Stimulated activated naive CD4-positive, alpha-beta T cell (primary cell): Measurements from ENCODE around the gene VRK1.

Experiments
- DNase-seq, 6 experiments: peaks; one replicate each; lab custom pipeline; 2025; lab: John Stamatoyannopoulos, UW

VRK1 gene

DNA sequence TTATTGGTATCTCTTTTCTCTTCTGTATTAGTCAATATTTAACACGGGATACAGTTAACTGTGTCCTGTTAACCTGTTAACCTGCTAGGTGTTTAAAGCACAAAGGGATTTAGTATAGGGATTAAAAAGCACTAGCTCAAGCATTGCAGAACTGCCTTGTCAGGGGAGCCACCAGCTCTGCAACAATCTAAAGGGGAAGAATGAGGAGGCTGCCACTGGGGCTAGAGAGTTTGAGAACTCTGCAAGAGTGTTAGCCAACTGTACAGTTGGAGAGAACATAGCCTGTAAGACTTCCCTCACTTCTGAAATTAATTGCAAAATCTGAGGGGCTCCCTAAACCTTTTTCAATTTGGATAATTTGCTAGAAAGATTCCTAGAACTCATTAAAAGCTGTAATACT lies 6.5 kb upstream of the VRK1 start:
- no peak for DNase-seq

DNA sequence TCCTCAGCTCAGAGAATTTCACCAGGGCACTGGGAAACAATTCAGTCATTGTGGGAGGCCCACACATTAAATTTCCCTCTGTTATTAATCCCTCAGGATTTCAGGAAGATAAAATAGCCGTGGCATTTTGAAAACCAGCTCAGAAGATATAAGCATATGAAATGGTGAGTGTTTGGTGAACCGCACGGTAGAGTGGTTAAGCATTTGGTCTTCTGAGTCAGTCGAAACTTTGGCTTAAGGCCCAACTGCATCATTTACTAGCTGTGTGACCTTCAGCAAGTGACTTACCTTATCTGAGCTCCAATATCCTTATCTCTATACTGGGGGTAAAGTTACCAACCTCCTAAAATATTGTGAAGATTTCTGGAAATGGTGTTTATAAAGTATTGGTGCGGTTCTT lies 5.2 kb upstream of the VRK1 start:
- no peak for DNase-seq

DNA sequence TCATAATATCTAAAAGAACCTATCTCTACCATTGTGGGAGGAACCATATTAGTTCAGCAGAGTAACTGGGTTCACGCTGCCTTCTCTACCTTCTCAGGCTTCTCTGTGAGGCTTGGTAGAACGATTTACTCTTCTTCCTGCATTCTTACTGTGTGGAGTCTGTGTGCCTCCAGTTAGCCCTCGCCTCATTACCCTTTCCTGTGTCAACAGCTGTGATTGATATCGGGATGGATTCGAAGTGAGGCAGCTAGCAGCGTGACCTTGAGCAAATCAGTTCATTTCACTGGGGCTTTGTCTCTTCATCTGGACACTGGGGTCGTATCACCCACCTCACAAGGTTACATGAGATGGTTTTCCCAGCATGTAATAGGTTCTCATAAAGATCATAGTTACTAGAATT lies 4.6 kb upstream of the VRK1 start:
- no peak for DNase-seq

DNA sequence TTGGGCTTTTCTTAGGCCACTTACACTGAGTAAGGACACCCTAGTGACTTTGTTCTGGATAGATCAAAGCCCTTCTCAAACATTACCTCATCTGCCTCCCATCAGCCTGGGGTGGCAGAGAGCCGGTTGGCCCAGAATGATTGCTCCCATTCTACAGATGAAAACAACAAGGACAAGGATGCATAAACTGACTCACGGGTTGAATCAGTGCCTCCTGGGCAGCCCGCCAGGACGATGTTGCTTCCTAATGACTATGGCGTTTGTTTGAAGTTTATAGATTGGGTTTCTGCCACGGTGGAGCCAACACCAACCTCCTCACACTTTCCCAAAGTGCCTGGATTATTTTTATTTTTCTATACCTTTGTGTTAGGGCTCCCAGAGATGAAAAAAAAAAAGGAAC lies 3.6 kb upstream of the VRK1 start:
- DNase-seq: no peak

DNA sequence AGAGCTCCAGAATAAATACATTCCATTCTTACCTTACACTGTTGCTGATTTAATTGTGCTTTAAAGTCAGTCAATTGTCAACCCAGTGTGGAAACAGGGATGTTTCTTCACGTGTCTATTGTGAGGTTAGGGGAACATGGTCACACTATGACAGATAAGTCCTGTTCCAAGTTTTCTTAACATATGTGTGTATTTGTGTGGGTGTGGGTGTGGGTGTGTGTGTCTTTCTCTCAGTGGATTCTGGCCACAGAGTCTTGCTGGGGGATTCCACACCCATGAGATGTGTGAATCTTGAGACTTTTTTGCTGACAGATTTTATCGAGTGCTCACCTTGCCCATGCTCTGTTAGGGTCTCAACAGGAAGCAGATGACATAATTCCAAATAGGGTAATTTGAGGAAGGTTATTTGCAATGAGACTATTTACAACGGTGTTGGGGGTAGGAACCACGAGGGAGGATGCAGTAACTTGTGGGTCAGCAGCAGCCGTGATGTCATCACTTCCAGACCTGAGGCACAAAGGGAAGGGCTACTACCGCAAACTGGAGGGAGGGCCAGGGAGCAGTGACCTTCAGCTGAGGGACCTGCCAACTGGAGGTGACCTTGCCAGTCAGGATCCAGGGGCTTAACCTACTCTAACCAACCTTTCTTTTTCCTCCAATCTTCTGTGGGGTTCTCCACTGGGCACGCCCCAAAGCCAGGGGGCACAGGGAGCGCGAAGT lies 1.9 kb upstream of the VRK1 start:
- no peak for DNase-seq

DNA sequence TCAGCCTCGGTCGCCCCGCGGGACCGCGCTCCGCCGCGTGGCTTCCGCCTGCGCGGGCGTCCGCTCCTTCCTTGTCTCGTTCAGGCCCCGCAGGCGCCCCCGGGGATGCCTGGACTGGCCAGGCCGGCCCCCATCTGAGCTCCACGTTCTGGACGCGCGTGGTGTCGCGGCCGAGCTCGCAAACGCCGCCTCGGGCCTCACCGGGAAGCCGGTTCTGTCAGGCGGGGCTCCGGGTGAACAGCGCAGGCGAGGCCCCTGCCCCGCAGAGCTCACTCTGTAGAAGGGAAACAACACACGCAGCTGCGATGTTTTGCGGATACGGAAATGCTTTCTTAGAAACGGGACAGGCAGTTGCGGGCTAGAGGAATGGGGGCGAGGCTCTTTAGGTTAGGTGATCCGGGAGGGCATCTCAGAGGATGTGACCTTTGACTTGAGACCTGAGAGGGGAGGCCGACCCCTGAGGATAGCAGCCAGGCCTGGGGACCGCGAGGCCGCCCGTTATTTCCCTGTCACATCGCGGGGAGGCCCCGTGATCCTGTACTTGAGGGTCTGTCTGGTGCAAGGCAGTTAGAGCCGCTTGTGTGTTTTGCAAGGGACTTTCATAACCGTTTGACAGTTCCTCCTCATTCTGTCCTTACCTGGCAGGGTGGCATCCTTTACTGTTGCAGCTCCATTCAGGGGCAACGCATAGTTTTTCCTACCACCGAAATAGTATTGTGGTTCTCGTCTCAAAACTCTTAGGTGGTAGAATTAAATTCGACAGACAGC lies 584 bp downstream of the VRK1 start:
- DNase-seq: peak in 5 of 6 experiments; percentile 30 to 65 (median 54)

DNA sequence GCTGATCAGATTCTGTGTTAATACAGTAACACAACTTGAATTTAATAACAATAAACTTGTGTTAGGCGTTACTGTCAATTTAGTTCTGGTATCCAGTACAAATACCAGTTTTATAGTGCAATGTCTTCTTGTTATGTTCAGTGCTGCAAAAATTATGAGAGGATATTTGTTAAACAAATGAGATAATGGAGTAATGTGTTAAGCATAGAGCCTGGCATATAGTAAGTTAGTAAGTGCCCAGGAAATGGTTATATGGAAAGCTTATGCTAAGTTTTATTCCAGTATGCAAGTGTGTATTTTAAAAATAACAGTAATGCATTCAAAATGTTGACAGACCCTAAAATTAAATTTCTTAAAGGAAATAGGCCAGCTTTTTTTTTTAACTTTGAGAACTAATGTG lies 1.8 kb downstream of the VRK1 start:
- DNase-seq: no peak

DNA sequence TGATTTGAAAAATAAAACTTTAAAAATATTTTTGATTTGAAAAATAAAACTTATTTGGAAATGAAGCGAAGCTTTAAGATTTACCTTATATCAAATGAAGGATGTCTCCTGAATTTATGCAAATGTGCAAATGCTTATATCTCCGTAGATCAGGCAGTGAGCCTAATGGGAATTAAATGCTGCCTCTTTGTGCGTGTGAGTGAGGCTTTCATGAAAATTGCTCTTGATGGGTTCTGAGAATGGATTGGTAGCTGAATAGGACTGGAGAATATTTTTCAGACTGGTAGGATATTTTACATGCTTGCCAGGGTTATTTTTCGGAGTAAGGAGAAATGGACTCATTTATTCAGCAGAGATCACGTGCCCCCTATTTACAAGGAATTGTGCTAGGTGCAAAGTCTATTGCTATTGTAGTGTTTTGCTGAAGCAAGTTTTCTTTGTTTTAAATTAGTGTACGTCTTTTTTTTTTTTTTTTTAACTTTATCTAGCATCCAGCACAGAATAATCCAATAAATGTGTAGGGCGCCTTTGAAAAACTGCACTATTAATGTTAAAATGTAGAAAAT lies 2.4 kb downstream of the VRK1 start:
- no peak for DNase-seq

DNA sequence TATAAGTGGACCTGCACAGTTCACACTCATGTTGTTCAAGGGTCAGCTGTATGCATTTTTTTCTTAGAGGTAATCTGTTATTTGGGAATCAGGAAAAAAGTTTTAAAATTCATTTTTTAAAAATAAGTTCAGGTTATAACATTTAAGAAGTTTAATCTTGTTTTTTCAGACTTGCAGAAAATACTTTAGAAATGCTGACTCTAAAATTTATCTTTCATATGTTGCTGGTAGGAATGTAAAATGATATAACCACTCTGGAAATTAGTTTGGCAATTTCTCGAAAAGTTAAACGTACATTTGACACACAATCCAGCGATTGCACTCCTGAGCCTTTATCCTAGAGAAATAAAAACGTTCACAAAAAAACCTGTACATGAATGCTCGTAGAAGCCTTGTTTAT lies 4.7 kb downstream of the VRK1 start:
- DNase-seq: no peak

DNA sequence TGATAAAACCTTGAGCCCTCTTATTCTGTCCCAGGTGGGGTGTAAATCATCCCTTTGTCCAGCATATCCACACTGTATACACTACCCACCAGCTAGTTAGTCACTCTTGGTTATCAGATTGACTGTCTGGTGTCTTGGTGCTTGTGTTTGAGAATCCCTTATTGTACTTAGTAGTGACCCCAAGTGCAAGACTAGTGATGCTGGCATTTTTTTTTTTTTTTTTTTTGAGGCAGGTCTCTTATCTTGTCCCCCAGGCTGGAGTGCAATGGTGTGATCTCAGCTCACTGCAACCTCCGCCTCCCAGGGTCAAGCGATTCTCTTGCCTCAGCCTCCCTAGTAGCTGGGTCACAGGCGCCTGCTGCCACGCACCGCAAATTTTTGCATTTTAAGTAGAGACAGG lies 5.8 kb downstream of the VRK1 start:
- no peak for DNase-seq

DNA sequence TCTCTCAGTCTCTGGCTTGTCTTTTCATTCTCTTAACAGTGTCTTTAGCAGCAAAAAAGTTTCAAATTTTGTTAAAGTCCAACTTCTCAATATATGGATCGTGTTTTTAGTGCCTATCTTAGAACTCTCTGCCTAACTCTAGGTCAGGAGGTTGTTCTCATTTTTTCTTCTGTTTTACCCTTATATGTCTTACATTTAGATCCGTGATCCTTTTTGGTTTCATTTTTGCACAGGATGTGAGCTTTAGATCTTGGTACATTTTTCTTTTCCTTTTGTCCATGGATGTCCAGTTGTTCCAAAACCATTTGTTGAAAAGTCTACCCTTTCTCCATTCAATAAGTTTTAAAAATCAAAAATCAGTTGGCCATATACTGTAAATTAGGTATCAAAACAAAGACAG lies 6.8 kb downstream of the VRK1 start:
- no peak for DNase-seq

DNA sequence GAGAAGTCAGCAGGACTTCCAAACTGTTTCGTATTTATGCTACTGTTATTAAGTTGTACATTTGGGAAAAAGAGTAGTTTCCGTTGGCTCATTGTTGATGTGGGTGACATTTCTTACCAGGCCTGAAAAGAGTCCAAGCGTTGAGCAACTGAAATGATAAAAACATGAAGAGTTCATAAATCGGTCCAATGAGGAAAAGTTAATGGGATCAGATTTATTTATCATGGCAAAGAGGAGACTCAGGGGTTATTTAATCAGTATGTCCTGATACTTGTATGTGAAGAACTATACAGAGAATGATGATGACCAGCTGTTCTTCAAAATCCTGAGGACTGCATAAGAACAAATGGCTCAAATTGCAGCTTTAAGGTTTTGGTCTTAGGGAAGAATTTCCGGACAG lies 7.7 kb downstream of the VRK1 start:
- no peak for DNase-seq

DNA sequence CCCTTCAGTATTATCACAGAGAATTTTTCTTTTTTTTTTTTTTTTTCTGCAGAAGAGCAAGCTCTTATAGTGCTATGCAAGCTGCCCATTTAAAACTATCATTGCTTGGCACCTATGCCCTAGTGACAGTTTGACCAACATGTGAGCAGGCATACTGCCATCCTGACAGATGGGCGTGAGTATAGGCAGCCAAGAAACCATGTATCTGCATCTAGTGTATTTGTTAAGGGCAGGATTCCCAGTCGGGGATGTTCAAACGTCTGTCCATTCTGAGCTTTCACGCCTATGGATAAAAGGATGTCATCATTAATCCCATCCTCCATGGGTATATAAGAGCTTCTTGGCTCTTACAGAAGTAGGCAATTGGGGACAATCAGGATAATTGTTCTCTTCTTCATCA lies 8.8 kb downstream of the VRK1 start:
- DNase-seq: no peak

DNA sequence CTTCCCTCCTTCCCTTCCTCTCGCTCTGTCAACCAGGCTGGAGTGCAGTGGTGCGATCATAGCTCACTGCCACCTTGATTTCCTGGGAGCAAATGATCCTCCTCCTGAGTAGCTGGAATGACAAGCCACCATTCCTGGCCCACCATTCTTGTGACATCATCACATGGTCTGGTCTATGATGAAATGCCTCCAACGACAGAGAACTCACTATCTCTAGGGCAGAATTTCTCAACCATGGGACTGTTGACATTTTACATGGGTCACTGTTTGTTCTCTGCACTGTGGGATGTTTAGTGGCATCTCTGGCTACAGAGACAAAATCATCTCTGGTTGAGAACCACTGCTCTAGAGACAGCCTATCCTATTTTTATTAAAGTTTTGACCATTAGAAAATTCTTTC lies 9.7 kb downstream of the VRK1 start:
- no peak for DNase-seq

DNA sequence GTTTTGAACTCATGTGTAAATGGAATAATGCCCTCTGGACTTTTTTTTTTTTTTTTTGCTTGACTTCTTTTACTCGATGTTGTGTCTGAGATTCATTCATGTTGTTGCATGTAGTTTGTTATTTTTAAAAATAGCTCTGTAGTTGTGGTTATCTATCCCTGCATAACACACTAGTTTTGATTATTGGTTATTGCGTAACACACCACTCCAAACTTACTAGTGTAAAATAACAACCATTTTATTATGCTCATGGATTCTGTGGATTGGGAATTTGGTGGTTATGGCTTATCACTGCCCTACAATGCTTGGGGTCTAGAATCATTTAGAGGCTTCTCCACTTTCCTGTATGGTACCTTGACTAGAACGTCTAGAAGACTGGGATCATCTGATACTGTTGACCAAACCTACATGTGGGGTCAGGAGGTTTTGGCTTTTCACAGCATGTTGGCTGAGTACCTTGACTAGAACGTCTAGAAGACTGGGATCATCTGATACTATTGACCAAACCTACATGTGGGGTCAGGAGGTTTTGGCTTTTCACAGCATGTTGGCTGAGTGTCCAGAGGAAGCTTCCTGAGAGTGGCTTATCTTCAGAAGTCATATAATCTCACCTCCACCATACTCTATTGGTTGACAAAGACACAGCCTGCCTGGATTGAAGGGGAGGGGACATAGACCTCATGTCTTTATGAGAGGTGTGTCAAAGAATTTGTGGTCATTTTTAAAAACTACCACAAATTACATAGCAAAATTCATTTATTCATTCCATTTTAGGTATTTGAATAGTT lies 11.6 kb downstream of the VRK1 start:
- no peak for DNase-seq

DNA sequence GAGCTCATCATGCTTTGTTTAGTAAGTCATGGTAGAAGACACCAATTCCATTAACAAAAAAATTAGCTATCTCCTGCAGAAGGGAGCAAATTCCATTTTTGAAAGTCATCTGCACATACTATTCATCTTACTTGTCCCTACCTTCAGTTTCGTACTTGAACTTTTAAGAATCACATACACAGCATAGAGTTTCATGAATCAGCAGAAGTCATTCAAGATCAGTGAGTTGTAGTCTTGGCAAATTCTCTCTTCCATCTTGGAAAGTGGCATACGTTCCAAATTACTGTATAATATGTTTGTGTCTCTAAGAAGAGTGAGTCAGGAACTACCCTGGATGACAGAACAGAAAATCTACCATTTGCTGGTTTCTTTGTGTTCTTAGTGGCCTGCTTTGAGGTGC lies 14.1 kb downstream of the VRK1 start:
- DNase-seq: no peak

DNA sequence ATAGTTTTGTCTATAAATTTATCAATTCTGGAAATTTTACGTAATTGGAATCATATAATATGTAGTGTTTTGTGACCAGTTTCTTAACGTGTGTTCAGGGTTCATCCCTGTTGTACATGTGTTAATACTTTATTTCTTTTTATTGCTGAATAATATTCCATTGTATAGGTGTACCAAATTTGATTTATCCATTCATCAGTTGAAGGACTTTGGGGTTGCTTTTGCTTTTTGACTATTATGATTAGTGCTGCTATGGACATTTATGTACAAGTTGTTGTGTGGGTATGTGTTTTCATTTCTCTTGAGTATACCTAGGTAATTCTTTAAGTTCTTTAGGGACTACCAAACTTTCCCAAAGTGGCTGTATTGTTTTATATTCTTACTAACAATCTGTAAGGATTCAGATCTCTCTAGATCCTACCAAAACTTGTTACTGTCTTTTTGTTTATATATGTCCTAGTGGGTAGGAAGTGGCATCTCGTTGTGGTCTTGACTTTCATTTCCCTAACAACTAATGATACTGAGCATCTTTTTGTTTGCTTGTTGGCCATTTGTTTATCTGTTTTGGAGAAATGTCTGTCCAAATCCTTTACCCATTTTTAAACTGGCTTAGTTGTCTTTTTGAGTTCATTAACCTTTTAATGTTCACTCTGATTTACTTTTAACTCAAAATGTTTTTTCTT lies 14.9 kb downstream of the VRK1 start:
- DNase-seq: no peak

DNA sequence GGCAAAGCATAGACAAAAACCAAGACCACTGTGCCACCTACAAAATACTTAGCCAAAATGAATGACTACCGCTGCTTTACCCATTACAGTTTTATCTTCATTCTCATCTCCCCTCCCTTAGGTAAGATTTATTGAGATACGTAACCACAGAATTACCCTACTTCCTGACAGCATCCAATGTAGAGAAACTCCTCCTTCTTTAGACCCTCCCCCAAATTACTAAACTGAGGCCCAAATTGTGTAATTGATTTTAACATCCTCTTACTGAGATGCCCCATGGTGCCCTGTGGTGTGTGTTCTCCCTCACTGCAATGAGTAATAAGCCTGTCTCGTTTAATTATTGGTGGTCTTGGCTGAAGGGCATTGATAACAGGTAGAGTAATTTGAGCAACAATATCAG lies 19.1 kb downstream of the VRK1 start:
- no peak for DNase-seq

DNA sequence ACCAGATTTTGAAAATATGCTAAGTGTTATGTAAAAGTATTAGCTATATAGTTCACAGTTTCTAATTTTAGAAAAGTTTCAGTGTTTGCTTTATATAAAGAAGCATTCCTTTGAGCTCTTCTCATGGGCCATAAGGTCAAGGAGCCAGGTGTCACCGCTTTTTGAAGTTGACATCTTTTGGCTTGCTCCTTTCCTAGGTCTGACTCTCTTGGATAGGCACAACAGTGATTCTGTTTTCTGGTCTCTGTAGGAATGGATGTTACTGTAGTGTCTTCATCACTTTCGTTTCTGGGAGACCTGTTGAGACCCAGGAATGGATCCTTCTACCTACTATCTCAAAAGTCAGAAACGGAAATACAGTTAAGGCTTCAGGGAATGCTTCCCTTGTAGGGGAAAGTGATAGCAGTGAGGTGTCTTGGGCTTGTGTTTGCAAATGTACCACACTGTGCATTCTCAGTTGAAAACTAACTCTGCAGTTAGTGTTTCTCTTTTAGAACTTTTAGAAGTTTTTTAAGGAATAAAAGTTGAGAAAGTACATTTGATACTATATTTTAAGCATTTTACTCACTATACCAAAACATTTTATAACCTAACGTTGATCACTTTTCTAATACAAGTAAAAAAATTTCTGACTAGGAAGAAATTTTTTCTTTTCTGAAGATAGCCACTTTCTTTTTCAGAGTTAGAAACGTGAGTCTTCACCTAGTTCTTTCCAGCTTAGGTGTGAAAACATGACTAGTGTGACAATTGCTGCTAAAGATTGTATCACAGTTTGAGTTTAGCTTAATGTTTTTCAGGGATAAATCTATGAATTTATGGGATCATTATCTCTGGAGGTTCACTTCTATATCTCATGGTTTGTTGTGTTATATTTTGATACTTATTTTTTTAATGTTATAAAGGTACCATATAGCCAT lies 20.8 kb downstream of the VRK1 start:
- DNase-seq: no peak

DNA sequence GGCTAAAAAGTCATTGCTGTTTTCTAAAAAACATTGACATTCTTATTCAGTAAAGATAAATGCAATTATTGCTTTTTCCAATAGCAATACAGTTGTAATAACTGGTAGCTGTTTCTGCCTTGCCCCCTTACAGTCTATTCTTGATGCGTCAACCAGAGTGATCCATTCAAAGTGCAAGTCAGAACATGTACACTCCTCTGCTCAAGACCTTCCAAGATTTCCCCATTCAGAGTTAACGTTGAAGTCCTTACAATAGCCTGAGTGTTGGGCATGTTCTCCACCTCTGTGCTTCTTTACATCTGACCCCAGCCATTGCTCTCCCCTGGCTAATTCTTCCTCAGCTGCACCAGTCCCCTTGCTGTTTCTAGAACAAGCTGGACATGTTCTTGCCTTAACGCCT lies 24.3 kb downstream of the VRK1 start:
- no peak for DNase-seq

DNA sequence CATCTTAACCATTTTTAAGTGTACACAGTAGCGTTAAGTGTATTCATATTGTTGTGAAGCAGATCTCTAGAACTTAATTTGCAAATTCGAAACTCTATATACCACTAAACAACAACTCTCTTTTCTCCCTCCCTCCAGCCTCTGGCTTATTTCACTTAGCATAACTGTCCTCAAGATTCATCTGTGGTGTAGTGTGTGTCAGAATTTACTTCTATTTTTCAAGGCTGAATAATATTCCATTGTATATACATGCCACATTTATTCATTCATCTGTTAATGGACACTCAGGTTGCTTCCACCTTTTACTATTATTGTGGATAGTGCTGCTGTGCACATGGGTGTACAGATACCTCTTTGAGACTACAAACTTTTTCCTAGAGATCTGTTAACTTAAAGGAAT lies 26.5 kb downstream of the VRK1 start:
- no peak for DNase-seq
